ENCODE measurements around the gene CLINT1.

DNA sequence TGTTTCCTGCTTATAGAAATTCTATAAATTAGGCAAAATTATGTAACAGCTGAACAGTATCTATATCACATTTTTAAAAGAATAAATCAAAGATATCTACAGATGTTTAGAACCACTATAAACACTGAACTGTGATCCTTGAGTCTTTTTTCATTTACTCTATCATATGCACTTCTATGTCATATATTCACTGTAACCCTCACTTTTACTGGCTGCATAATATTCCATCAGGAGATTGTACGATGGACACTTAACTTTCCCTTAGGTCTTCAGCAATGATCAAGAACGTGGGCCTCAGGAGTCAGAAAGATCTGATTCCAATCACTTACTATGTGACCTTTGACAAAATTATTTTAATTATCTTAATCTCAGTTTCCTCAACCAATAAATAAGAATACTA lies 41.0 kb downstream of the CLINT1 start:
- TF ChIP-seq, protein P1, sequence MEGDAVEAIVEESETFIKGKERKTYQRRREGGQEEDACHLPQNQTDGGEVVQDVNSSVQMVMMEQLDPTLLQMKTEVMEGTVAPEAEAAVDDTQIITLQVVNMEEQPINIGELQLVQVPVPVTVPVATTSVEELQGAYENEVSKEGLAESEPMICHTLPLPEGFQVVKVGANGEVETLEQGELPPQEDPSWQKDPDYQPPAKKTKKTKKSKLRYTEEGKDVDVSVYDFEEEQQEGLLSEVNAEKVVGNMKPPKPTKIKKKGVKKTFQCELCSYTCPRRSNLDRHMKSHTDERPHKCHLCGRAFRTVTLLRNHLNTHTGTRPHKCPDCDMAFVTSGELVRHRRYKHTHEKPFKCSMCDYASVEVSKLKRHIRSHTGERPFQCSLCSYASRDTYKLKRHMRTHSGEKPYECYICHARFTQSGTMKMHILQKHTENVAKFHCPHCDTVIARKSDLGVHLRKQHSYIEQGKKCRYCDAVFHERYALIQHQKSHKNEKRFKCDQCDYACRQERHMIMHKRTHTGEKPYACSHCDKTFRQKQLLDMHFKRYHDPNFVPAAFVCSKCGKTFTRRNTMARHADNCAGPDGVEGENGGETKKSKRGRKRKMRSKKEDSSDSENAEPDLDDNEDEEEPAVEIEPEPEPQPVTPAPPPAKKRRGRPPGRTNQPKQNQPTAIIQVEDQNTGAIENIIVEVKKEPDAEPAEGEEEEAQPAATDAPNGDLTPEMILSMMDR (IDR thresholded peaks at IDR 0.05; ENCODE audit: low read depth, low read length) = no peak
- no peak for TF ChIP-seq EZH2phosphoT487 (IDR thresholded peaks at IDR 0.05; ENCODE audit: low read depth)
